ENCODE measurements around the gene TEAD4. TPM values are rescaled to one million over a fixed set of nuclear protein-coding genes. Genes with fewer than 3 reads are reported as not detected.

Gene TEAD4
- total RNA-seq, 1 experiment from 2014 or later: 127 TPM

- Histone ChIP-seq H3K56ac (ENCODE audit: insufficient read length, low read depth, low read length) (no peak overlapping the region), H2AK5ac (ENCODE audit: insufficient read length, low read length) (no peak overlapping the region), H3K18ac (ENCODE audit: insufficient read length, low read depth, low read length) (no peak overlapping the region), H2BK15ac (ENCODE audit: low read depth, low read length) (no peak overlapping the region), H2BK20ac (ENCODE audit: low read depth, low read length, poor library complexity, severe bottlenecking) (no peak overlapping the region), H4K20me1 (ENCODE audit: control insufficient read depth, insufficient read depth, insufficient read length) (no peaks in the 10 kb centered on the region), H2BK12ac (ENCODE audit: insufficient read length, low read depth, low read length) (no peak overlapping the region), H3K4me1 (ENCODE audit: insufficient read depth, low read length) (no peaks in the 10 kb centered on the region), H2BK120ac (ENCODE audit: low read depth, low read length, poor library complexity, severe bottlenecking) (no peak overlapping the region), H3K23ac (ENCODE audit: insufficient read length, low read depth, low read length) (no peak overlapping the region), H4K5ac (ENCODE audit: insufficient read length, low read depth, low read length) (no peak overlapping the region), H3K79me2 (ENCODE audit: insufficient read depth, low read length) (no peaks in the 10 kb centered on the region), H3K4ac (ENCODE audit: low read depth, low read length) (no peak overlapping the region), H4K91ac (ENCODE audit: insufficient read length, low read depth, low read length) (no peak overlapping the region), H4K8ac (replicated peaks; ENCODE audit: insufficient read length, low read depth, low read length) (no peak overlapping the region), H3K79me1 (ENCODE audit: insufficient read depth, low read depth, low read length, poor library complexity, severe bottlenecking) (no peaks in the 10 kb centered on the region), H3K27ac (ENCODE audit: insufficient read length, low read depth, low read length) (no peak overlapping the region), H3K9ac (ENCODE audit: extremely low read depth, insufficient read length, low read length) (no peak overlapping the region), H2BK5ac (ENCODE audit: insufficient read length, low read length) (no peak overlapping the region), H3T11ph (ENCODE audit: low read length) (no peak overlapping the region), H3K27me3 (ENCODE audit: insufficient read depth, low read length) (no peaks in the 10 kb centered on the region), H3K23me2 (ENCODE audit: insufficient read length, low read depth, low read length, poor library complexity, severe bottlenecking) (no peaks in the 10 kb centered on the region), H3K4me2 (ENCODE audit: insufficient read depth, insufficient read length, low read length) (no peak overlapping the region), H2AFZ (ENCODE audit: low read length) (no peak overlapping the region), H3K9me3 (ENCODE audit: control insufficient read depth, low read depth, low read length) (no peaks in the 10 kb centered on the region), H3K14ac (ENCODE audit: insufficient read depth, low read length) (no peak overlapping the region)
- no peak for TF ChIP-seq CTCF (conservative IDR thresholded peaks at IDR 0.05)
- Mint-ChIP-seq H3K27me3 (ENCODE audit: low read depth) (peaks cover 1% of the 10 kb centered on the region), H3K9me3 (no peaks in the 10 kb centered on the region), H3K36me3 (ENCODE audit: insufficient read depth in 1 of 3, low read depth in 3 of 3) (peaks cover 18 to 75% (median 31%) of the 10 kb centered on the region in 3 experiments), H3K27ac (peak overlapping the region in 1 of 3 experiments; percentile 79; a peak in 2 of 7 replicates), H3K4me1 (peaks cover 14 to 22% of the 10 kb centered on the region in 2 experiments), H3K4me3 (no peak overlapping the region)
- no CpG with 5 or more reads among the region's 7 CpGs for WGBS (ENCODE audit: extremely low coverage, insufficient read length, low lambda C conversion rate)
- no peak for DNase-seq
Observed at GRCh38 chr12:3038166-3038565, 79.0 kb downstream of the TEAD4 start.
